ENCODE results near the gene STYX. TPM values are rescaled to one million over a fixed set of nuclear protein-coding genes. Genes with fewer than 3 reads are reported as not detected.

The STYX gene
- total and polyA plus RNA-seq, 2 donors from 2014 or later: 4.3 to 11.5 TPM

- Histone ChIP-seq H3K9ac (ENCODE audit: low read length in 3 of 3) (no peak overlapping the region), H3K4me1 (ENCODE audit: control insufficient read depth in 2 of 3, insufficient read depth in 2 of 3, low read depth in 1 of 3, low read length in 3 of 3) (peaks cover 0 to 6% (median 2%) of the 10 kb centered on the region in 3 donors), H3K27ac (ENCODE audit: low read depth in 2 of 2, low read length in 2 of 2) (no peak overlapping the region), H3K27me3 (ENCODE audit: control insufficient read depth, insufficient read depth, low read length) (no peaks in the 10 kb centered on the region), H3K9me3 (ENCODE audit: control insufficient read depth in 2 of 3, insufficient read depth in 1 of 3, low read length in 3 of 3) (no peaks in the 10 kb centered on the region), H3K4me3 (ENCODE audit: low read length in 3 of 3) (no peak overlapping the region), H3K36me3 (ENCODE audit: control insufficient read depth in 2 of 3, insufficient read depth in 3 of 3, low read length in 3 of 3) (no peaks in the 10 kb centered on the region)
- intact Hi-C loops (cut with DNase I): no loop called here
- FAIRE-seq (no peak), DNase-seq (no peak)
- no peak for TF ChIP-seq CTCF (IDR thresholded peaks at IDR 0.05; ENCODE audit: borderline replicate concordance, extremely low read depth, insufficient read depth)
These were observed 36.9 kb upstream of the STYX start for GRCh38 chr14:52693036-52693435.

GRCh38 chr14:52693532-52693931 lies 36.4 kb upstream of the STYX start:
- FAIRE-seq (no peak), DNase-seq (no peak)
- H3K27me3 ChIP-seq (ENCODE audit: control insufficient read depth, insufficient read depth, low read length): no peaks in the 10 kb centered on the region
- H3K27ac ChIP-seq (ENCODE audit: low read depth in 2 of 2, low read length in 2 of 2): no peak overlapping the region
- no peak for TF ChIP-seq CTCF (IDR thresholded peaks at IDR 0.05; ENCODE audit: borderline replicate concordance, extremely low read depth, insufficient read depth)
- no peaks in the 10 kb centered on the region for H3K9me3 ChIP-seq (ENCODE audit: control insufficient read depth in 2 of 3, insufficient read depth in 1 of 3, low read length in 3 of 3)
- H3K4me1 ChIP-seq (ENCODE audit: control insufficient read depth in 2 of 3, insufficient read depth in 2 of 3, low read depth in 1 of 3, low read length in 3 of 3): peaks cover 0 to 6% (median 2%) of the 10 kb centered on the region in 3 donors
- H3K9ac ChIP-seq (ENCODE audit: low read length in 3 of 3): no peak overlapping the region
- no peak overlapping the region for H3K4me3 ChIP-seq (ENCODE audit: low read length in 3 of 3)
- intact Hi-C loops (cut with DNase I): no loop called here
- H3K36me3 ChIP-seq (ENCODE audit: control insufficient read depth in 2 of 3, insufficient read depth in 3 of 3, low read length in 3 of 3): no peaks in the 10 kb centered on the region

DNA sequence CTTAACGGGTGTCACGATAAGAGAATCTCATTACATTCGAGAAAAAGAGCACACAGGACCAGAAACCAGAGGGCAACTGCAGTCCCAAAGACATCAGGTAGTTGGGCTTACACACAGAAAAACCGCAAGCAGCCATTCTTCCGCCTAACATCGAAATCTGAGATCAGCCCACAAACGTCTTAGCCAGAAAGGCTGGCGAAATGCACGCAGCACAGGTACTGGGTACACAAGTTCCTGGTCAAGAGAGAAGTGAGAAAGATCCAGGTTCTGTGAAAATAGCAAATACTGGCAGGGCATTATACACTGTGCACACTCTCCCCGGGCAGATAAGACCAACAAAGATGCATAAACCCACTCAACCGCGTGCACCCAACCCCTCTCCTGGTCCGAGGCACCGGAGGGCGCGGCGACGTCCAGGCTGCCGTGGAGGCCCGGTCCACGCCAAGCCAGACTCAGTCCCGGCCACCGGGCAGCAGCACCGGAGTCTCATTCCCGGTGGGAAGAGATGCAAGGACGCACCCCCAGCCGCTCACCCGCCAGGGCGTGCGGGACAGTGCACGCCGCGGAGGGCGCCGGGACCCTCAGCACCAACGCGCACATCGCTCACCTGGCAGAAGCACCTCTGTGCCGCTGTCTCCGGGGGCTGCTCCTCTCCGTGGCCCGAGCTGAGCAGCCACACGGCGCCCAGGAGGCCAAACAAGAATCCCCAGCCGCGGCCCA lies 35.0 kb upstream of the STYX start:
- Histone ChIP-seq H3K9ac (ENCODE audit: low read length in 3 of 3) (peak overlapping the region; percentile 47 to 95 (median 82)), H3K4me1 (ENCODE audit: control insufficient read depth in 2 of 3, insufficient read depth in 2 of 3, low read depth in 1 of 3, low read length in 3 of 3) (peaks cover 0 to 6% (median 2%) of the 10 kb centered on the region in 3 donors), H3K4me3 (ENCODE audit: low read length in 3 of 3) (peak overlapping the region; percentile 70 to 97 (median 87)), H3K27me3 (ENCODE audit: control insufficient read depth, insufficient read depth, low read length) (no peaks in the 10 kb centered on the region), H3K9me3 (ENCODE audit: control insufficient read depth in 2 of 3, insufficient read depth in 1 of 3, low read length in 3 of 3) (no peaks in the 10 kb centered on the region), H3K36me3 (ENCODE audit: control insufficient read depth in 2 of 3, insufficient read depth in 3 of 3, low read length in 3 of 3) (no peaks in the 10 kb centered on the region), H3K27ac (ENCODE audit: low read depth in 2 of 2, low read length in 2 of 2) (peak overlapping the region; percentile 93 to 99)
- intact Hi-C loops (cut with DNase I): no loop called here
- no peak for TF ChIP-seq CTCF (IDR thresholded peaks at IDR 0.05; ENCODE audit: borderline replicate concordance, extremely low read depth, insufficient read depth)
- FAIRE-seq (no peak), DNase-seq (peak in 4 of 5 donors; percentile 54 to 77 (median 66))
